ENCODE data around the gene MAP2K3. TPM values are rescaled to one million over a fixed set of nuclear protein-coding genes. Genes with fewer than 3 reads are reported as not detected.

The MAP2K3 gene
- total and polyA plus RNA-seq, 2 donors (not counting 3 experiments of a cell fraction or from before 2014, with no cell fraction given): 15.3 to 36.3 TPM

GRCh38 chr17:21358682-21359482, 74.4 kb downstream of the MAP2K3 start:
- Histone ChIP-seq H3K79me2 (ENCODE audit: control insufficient read depth, insufficient read depth, low read length) (no peaks in the 10 kb centered on the region), H3K27ac (ENCODE audit: insufficient read depth, low read depth, low read length) (no peak overlapping the region), H2AFZ (ENCODE audit: low read depth, low read length) (no peak overlapping the region), H3K9me3 (replicated peaks; ENCODE audit: control insufficient read depth, insufficient read depth, low read length) (no peaks in the 10 kb centered on the region), H3K4me1 (ENCODE audit: control insufficient read depth, extremely low read depth, insufficient read depth, low read length) (no peaks in the 10 kb centered on the region), H3K9ac (replicated peaks; ENCODE audit: extremely low read depth, insufficient read depth, low read length) (no peak overlapping the region), H3K27me3 (ENCODE audit: control insufficient read depth in 2 of 2, insufficient read depth in 2 of 2, low read length in 2 of 2) (no peaks in the 10 kb centered on the region), H3K9me1 (replicated peaks; ENCODE audit: control insufficient read depth, extremely low read depth, insufficient read depth, low read length) (no peaks in the 10 kb centered on the region), H3K36me3 (ENCODE audit: control insufficient read depth in 2 of 2, extremely low read depth in 1 of 2, insufficient read depth in 2 of 2, low read length in 2 of 2) (no peaks in the 10 kb centered on the region), H3K4me2 (ENCODE audit: insufficient read depth, low read length) (no peak overlapping the region), H3K4me3 (replicated peaks in 1 of 3; ENCODE audit: insufficient read depth in 1 of 3, low read depth in 1 of 3, low read length in 3 of 3) (no peak overlapping the region), H4K20me1 (replicated peaks; ENCODE audit: control insufficient read depth, extremely low read depth, insufficient read depth, low read length) (no peaks in the 10 kb centered on the region)
- TF ChIP-seq MAX (IDR thresholded peaks at IDR 0.05; ENCODE audit: insufficient read depth, insufficient read length): no peak
- no peak for TF ChIP-seq GATA2 (IDR thresholded peaks at IDR 0.05; ENCODE audit: insufficient read depth, insufficient read length, low read depth, low read length)
- no peak for TF ChIP-seq MYC (IDR thresholded peaks at IDR 0.05; ENCODE audit: low read depth, low read length)
- TF ChIP-seq CTCF (IDR thresholded peaks at IDR 0.05; ENCODE audit: extremely low read depth in 1 of 2, insufficient read depth in 1 of 2, low read depth in 1 of 2, low read length in 2 of 2): no peak
- TF ChIP-seq EZH2 (IDR thresholded peaks at IDR 0.05; ENCODE audit: borderline replicate concordance, low read depth, low read length, severe bottlenecking): no peak
- TF ChIP-seq POLR2A (IDR thresholded peaks at IDR 0.05; ENCODE audit: low read depth, low read length): no peak
- no peak for TF ChIP-seq POLR2AphosphoS5 (IDR thresholded peaks at IDR 0.05; ENCODE audit: insufficient read depth, low read depth, low read length)
- TF ChIP-seq JUN (IDR thresholded peaks at IDR 0.05; ENCODE audit: borderline replicate concordance, insufficient read depth, insufficient read length, low read depth): no peak
- TF ChIP-seq FOS (IDR thresholded peaks at IDR 0.05; ENCODE audit: borderline replicate concordance, insufficient read depth, low read length): no peak
- FAIRE-seq (no peak), DNase-seq (ENCODE audit: low read depth, low spot score) (no peak)
- CTCF ChIA-PET: no interaction called here
- intact Hi-C loops (cut with micrococcal nuclease): no loop called here
- no TSS peak for BruUV-seq (replicated peaks)
- dilution Hi-C loops (cut with MboI; ENCODE audit: extremely low pct_ligation_motif_present, low sequenced_read_pairs): no loop called here
- POLR2A ChIA-PET: no interaction called here

All from endothelial cell of umbilical vein (primary cell).